ENCODE measurements around the gene NEK5.
"Not testable (repeated sequence)": the region's sequence is repeated elsewhere in the genome, so short reads cannot be mapped to it uniquely, and the experiment has no call there.

The NEK5 gene

DNA sequence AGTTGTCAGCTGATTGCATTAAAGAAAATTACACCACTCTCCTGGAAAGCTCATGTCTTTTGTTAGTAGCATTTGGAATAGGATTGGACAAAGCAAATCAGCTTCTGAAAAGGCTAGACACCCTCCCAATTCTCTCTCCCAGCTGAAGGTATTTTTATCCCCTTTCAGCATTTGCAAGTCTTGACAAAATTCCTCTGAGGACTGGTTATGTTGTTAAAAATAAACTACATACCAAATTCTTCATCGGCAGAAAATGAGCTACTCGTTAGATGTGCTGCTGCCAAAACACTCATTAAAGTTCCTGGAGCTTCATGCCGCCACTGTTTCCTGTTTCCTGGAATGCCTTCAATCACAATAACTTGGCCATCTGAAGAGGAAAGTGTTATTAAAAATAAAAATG is 67.3 kb downstream of the NEK5 start:
- DNase-seq: no peak

DNA sequence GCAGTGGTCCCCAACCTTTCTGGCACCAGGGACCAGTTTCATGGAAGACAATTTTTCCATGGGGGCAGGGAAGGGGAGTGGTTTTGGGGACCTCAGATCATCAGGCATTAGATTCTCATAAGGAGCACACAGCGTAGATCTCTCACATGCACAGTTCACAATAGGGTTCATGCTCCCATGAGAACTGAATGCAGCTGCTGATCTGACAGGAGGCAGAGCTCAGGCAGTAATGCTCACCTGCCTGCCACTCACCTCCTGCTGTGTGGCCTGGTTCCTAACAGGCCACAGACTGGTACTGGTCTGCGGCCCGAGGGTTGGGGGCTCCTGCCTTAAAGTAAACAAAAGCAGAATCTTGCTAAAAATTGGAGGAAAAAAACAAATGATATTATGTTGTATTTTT is 67.8 kb downstream of the NEK5 start:
- DNase-seq: not testable (repeated sequence)

DNA sequence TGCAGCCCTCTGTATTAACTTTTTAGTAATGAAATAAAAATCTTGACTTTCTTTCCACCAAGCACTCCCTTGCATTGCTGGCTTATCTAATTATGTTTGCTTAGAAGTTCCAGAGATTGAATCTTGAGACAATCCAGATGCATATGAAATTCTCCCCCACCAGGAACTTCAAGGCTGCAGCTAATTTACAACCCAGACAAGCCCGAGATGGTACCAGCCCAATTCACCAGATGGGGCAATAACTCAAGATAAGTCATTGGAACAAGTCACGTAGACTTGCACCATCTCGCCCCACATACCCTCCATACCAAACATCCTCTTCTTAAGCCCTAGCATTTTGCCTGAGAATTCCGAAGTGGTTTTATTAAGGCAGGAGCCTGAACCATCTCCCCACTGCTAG is 75.4 kb downstream of the NEK5 start:
- DNase-seq: no peak

DNA sequence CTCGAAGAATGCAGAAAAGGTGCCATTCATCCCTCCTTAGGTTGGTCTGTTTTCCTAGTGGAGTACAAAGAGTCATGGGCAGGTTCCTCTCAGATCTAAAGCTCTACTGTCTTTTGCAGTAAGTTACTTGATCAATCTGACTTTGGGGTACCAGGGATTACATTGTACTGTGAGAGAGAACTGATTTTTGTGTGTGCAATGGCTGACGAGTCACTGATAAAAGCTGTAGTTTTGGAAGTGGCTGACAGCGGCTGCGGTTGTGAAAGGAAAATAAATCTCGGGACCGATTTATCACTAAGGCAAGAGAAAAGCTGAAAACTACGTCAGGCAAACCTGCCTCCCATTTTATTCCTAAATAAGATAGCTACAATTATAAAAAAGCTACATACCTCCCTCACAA is 77.5 kb downstream of the NEK5 start:
- no peak for DNase-seq

DNA sequence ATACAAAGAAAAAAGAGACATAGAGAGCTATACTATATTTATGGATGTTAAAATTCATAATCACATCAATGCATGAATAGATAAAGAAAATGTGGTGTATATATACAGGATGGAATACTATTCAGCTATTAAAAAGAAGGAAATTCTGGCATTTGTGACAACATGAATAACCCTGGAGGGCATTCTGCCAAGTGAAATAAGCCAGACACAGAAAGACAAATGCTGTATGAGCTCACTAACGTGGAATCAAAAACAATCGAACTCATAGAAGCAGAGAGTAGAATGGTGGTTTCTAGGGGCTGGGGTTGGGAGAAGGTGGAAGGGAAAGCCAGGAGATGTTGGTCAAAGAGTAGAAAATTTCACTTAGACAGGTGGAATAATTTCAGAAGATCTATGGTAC is 80.4 kb downstream of the NEK5 start:
- DNase-seq: no peak

DNA sequence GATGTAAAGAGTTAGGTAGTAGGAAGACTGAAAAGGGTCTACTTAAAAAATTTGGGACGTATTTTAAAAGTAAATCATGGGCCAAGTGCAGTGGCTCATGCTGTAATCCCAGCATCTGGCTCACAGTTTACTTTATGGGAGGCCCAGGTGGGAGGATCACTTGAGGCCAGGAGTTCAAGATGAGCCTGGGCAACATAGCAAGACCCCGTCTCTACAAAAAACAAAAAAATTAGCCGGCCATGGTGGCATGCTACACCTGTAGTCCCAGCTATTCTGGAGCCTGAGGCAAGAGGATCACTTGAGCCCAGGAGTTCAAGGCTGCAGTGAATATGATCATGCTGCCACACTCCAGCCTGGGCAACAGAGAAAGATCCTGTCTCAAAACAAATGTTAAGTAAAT is 81.4 kb downstream of the NEK5 start:
- DNase-seq: no peak

DNA sequence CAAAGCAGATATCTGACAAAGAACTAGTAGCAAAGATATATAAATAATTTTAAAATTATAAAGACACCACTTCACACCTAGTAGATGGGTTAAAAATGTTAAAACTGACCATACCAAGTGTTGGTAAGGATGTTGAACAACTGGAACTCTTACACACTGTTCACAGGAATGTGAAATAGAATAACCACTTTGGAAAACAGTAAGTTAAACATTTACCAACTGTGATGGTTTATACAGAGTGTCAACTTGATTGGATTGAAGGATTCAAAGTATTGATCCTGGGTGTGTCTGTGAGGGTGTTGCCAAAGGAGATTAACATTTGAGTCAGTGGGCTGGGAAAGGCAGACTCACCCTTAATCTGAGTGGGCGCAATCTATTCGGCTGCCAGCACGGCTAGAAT is 85.2 kb downstream of the NEK5 start:
- DNase-seq: no peak

DNA sequence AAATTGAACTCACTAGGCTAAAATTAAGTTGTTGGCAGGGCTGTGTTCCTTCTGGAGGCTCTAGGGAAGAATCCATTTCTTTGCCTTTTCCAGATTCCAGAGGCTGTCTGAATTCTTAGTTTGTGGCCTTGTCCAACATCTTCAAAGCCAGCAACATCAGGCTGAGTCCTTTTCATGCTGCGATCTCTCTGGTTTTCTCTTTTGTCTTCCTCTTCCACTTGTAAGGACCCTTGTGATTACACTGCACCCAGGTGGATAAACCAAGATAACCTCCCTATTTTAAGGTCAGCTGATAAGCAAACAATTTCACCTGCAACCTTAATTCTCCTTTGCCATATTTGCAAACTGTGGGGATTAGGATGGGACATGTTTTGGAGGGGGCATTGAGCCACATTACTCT is 92.8 kb downstream of the NEK5 start:
- DNase-seq: no peak

DNA sequence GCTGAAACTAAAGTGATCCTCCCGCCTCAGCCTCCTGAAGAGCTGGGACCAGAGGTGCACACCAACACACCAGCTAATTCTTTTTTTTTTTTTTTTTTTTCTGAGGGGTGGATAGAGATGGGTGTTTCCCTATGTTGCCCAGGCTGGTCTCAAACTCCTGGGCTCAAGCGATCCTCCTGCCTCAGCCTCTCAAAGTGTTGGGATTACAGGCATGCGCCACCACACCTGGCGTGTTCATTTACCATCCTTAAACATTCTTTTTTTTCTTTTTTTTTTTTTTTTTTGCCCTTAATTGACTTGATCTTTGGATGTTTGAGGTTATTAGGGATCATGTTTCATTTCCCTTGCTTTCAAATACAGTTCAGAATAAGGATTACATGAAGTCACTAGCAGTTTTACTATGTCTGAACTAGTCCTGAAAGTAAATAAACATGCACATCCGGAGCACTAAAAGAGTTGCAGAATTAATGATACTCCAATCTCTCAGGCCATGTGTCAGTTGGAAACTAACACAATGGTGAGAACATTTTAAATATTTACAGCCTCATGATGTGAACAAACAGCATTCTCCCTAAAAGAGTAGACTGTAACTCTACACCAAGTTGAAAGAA is 94.2 kb downstream of the NEK5 start:
- no peak for DNase-seq

DNA sequence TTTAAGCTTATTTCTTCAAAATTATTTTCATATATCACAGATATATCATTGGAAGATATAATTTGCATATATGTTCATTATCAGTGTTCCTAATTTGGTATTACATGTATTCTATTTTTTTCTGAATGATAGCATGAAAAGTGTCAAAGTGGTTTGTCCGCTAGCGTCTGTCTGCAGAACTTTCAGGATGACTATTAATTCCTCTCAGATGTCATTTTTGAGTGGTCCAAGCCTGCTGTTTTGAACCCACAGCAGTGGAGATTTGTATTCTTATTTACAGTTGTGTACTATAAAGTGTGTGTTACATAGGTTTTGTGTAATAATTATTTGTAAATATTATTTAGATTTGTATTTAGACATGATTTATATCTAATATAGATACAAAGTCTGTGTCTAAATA is 95.8 kb downstream of the NEK5 start:
- no peak for DNase-seq

DNA sequence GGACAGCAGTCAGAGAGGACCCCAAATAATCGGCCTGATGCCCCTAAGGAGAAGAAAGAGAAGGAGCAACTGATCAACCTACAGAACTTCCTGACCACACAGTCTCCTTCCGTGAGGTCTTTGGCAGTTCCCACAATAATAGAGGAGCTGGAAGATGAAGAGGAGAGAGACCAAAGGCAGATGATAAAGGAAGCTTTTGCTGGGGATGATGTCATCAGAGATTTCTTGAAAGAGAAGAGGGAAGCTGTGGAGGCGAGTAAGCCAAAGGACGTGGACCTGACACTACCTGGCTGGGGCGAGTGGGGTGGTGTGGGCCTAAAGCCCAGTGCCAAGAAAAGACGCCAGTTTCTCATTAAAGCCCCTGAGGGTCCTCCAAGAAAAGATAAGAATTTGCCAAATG is 98.5 kb downstream of the NEK5 start:
- not testable (repeated sequence) for DNase-seq

DNA sequence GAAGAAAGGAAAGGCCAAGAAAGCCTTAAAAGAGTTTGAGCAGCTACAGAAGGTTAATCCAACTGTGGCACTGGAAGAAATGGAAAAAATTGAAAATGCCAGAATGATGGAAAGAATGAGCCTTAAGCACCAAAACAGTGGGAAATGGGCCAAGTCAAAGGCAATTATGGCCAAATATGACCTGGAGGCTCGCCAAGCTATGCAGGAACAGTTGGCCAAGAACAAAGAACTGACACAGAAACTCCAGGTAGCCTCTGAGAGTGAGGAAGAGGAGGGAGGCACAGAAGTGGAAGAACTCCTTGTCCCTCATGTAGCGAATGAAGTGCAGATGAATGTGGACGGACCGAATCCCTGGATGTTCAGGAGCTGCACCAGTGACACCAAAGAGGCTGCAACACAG is 99.3 kb downstream of the NEK5 start:
- DNase-seq: no peak

DNA sequence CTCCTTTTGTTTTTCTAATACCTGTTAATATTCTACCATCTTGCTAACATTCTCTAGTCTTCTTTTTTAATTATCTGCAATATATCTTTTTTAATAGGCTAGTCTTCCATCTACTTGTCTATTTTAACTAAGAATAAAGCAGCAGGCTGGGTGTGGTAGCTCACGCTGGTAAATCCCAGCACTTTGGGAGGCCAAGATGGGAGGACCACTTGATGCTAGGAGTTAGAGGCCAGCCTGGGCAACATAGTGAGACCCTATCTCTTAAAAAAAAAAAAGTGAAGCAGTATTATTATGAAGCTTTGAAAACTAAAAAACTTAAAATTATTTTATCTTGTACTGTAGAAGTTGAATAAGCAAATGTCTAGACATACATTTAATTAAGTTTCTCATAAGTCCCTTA is 101.0 kb downstream of the NEK5 start:
- no peak for DNase-seq

DNA sequence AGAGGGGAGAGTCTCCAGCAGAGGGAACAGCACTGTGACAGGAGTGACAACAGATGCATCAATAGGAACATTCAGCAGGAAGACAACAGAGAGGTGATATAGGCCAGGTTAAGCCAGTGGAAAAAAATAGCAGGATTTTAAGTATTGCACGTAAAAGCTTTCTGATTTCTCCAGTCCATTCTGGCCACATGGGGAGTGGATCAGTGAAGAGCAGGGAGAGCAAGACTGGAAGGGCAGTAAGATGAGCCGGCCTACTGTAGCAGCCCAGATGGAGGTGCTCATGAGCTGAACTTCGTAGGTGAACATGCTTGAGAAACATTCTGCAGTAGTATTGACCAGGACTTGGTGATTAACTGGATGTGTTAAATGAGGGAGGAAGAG is 102.6 kb downstream of the NEK5 start:
- DNase-seq: no peak

DNA sequence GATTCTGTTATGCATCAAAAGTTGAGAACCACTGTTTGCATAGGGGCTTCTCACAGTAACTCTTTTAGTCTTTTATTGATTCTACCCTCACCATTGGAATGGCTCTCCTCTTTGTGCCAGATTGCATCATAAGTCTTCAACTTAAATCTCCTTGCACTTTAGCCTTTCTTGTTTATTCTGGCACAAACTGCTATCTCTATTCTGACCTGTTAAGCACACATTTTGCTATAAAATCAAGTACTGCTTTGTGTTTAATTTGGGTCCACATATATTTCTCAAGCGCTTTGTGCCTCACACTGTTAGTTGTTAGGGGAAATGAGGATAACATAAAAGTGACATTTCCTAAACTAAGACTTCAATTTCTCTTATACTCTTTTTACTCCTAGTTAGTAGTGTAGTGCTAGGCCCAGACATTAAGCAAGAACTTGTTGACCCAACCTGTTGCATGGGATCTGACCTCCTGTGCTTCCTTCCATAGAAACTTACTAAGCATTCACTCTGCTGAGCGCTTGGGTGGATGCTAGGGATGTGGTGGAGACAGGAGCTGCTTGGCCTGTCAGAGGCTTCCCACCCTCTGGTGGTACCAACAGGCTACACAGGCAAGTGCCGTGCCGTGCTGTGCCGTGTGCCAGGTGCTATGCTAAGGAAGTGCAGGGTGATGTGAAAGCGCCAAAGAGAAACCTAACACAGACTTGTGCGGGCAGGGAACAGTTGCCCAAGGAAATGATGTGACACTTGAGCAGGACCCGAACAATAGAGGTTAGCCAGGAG is 103.2 kb downstream of the NEK5 start:
- DNase-seq: no peak

DNA sequence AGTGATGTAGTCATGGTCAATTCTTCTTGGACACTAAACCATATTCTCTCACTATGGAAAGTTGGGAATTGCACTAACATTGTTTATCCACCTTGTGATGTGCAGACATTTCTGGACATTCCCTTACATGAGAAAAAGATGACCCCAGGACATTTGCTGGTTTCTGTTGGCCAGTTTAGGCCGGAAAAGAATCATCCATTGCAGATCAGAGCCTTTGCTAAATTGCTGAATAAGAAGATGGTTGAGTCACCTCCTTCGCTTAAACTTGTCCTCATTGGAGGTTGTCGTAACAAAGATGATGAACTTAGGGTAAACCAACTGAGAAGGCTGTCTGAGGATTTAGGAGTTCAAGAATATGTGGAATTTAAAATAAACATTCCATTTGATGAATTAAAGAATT is 104.4 kb downstream of the NEK5 start, which contains the start of gene UTP14C:
Gene UTP14C, plus strand, starts transcription at position 211 of the 400 bp plus-strand sequence. CDS start 4,114 bp downstream, outside the sequence.
- DNase-seq: no peak

DNA sequence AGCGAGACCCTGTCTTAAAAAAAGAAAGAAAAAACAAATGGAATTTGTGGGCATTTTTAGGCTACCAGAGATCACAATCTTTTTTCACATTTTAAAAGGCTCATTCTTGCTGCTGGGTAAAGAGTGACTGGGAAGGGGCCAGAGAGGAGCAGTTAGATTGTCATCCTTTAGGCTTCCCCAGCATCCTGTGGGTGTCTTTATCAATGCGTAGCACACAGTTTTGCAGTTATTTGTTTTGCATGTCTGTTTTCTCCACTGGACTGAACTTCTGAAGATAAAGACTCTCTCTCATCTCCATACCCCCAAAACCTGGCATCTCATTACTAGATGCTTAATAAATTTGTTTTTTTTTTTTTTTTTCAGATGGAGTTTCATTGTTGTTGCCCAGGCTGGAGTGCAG is 106.5 kb downstream of the NEK5 start:
- no peak for DNase-seq

DNA sequence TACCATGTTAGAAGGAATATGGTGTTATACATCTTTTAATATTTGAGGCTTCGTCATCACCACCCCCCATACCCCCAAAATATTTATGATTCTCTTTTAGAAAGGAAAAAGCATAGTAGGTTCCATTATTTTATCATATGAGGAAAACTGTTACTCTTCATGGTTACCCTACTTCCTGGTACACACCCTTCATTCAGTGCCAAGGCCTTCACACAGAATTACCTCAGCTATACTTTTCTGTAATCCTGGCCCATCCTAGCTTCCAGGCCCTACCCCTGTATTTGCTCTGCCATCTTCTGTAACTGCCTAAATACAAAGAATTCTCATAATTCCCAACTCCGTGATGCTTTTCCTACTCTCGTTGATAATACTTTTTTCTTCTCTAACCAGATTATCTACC is 108.7 kb downstream of the NEK5 start:
- no peak for DNase-seq

DNA sequence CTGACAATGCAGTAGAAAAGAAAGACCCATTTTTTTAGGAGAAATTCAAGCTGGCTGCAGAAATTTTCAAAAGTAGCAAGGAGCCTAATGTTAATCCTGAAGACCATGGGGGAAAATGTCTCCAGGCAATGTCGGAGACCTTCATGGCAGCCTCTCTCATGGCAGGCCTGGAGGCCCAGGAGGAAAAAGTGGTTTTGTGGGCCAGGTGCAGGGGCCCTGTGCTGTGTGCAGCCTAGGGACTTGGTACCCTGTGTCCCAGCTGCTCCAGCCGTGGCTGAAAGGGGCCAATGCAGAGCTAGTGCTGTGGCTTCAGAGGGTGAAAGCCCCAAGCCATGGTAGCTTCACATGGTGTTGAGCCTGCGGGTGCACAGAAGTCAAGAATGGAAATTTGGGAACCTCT is 112.6 kb downstream of the NEK5 start:
- DNase-seq: no peak

DNA sequence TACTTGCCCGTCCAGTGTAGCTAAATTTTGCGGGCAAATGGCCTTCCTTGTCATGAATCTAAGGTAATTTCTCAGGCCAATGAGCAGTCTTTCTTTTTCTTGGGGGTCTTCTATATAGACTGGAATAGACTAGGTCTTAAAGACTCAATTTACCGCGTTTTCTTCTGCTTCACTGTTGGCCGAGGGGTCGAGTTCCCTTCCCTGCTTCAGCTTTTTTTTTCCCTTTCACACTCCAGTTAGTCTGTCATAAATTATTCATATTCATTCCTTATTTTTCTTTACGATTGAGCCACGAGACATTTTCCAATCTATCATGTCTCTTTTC is 116.4 kb downstream of the NEK5 start:
- no peak for DNase-seq

DNA sequence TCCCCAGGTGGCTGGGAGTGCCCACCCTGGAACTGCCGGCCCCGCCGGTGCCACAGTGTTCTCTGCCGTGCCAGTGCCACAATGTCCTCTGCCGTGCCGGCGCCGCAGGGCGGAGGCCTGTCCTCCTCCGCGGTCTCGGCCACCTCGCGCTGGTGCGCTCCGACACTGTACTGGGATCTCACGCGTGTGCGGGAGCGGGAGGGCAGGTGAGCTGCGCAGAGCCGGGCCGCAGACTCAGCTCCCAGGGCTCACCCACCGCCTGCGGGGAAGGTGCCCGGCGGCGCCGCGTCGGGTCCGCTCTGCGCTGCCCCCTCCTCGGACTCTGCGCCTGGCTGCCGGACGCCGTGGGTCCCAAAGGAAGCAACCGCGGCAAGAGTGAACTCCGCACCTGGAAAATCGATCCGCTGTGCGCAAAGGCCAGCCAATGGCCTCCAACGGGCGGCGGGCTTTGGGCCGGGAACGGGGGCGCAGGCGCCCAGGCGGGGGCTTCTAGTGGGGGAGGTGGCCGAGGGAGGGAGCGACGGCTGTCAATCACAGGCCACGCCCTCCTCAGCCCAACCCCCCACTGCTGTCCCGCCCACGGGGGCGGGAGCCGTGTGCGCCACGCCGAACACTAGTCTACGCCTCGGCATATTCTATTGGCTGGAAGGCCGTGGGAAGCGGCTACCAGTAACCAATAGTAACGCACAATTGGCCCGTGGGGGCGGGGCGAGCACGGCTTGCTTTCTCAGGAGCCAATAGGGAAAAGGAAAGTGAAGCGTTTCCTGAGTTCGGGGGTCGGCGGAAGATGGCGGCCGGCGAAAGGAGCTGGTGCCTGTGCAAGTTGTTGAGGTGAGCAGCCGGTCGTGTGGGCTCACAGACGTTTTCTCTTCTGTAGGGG is 117.0 kb downstream of the NEK5 start, which contains the start of gene ALG11:
Gene ALG11, plus strand, starts transcription at position 767 of the 880 bp plus-strand sequence. Its CDS starts 21 bp downstream, at position 788.
- peak; percentile 99 for DNase-seq

DNA sequence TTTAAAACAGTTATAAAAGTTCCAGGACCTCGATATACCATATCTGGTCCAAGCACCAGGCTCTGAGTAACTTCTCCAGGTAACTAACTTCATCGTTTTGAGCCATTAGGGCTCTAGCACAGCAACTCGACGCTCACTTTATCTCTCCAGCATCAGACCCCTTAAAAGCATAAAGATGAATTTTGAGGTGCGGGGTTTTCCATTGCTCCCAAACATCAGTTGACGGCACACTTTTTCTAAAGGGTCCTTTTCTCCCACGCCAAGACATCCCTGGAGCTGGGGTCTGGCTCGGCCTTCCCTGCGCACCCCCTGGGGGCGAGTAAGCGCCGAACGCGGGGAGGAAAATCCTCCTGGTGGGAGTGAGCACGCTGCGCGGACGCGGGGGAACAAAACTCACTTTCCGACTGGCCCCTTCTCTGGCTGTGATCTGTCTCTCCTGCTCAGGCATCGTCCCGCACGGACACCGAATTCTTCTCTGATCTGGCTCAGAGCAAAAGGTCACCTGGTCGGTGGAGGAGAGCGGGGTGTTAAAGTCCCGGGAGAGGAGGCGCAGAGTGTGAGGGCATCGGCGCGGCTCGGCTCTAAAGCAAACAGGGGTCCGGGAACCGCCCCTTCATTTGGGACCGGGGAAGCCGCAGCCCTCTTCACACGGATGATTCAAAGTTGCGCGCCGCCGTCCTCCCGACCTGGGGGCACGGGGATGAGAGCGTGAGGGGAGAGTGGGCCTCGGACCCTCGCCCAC is 117.8 kb downstream of the NEK5 start, which contains the start of gene ATP7B:
Gene ATP7B, minus strand, starts transcription at position 561 of the 742 bp plus-strand sequence. Its CDS starts 113 bp downstream, at position 448.
- peak; percentile 5 for DNase-seq

DNA sequence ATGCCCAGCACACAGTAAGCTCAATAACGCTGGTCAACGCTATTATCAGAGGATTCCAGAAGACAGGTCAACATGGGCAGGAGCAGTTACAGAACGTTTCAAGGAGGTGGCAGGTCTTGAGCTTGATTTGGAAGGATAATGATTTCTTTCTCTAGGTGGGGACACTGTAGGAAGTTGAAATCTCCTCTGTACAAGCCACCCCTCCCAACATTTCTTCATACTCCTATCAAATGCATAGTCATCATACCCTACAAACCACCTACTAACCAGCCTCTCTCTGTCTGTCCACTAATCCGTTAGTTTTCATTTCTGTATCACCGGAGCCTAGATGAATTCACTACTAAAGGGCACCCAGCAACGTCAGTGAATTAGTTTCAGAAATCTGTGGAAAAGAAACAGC is 118.9 kb downstream of the NEK5 start:
- no peak for DNase-seq
